T follicular helper cell (primary cell): ENCODE data around the gene UNG.

Source experiments
- DNase-seq: peaks from one replicate; pipeline ENCODE4 v3.0.0-alpha.2; 2020; ENCODE audit warnings: low read depth

Gene UNG

GRCh38 chr12:109089683-109090082 is 7.7 kb upstream of the UNG start:
- DNase-seq = no peak

DNA sequence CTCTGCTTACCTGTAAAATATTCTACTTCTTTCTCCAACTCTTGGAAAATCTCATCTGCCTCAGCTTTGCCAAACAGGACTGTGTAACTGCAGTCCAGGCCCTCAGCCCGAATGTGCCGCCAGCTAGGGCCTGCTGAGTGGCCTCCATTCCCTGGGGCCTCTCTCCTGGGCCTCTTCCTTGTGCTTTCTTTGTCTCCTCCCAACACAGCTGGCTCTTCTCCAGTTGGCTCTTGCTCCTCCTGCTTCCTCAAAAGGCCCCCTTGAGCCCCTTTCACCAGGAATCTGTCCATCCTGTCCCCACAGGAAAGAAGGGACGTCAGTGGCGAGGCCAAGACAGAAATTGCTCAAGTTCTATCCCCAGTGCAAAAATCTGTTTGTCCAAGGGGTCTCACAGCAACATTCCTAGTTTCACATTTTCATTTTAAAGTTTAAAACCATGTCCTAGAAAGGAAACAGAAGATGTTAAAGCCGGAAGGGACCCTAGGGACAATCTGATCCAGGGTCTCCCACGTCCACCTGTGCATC is 4.8 kb upstream of the UNG start:
- no peak for DNase-seq

GRCh38 chr12:109093022-109093918 is 4.1 kb upstream of the UNG start, which contains the start of gene ALKBH2:
ALKBH2 (minus strand) TSS chr12:109093472; CDS start chr12:109092786, 686 bp downstream.
- peak; percentile 94 for DNase-seq

DNA sequence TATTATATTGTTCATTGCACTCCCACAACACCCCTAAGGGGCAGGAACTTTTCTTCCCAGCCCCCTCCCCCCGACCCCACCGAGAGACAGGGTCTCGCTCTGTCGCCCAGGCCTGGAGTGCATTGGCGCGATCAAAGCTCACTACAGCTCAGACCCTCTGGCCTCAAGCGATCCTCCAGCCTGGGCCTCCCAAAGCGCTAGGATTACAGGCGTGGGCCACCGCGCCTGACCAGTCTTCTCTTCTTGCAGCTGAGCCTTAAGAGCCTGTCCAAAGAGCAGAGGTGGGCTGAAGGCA is 310 bp upstream of the UNG start:
- DNase-seq = no peak

DNA sequence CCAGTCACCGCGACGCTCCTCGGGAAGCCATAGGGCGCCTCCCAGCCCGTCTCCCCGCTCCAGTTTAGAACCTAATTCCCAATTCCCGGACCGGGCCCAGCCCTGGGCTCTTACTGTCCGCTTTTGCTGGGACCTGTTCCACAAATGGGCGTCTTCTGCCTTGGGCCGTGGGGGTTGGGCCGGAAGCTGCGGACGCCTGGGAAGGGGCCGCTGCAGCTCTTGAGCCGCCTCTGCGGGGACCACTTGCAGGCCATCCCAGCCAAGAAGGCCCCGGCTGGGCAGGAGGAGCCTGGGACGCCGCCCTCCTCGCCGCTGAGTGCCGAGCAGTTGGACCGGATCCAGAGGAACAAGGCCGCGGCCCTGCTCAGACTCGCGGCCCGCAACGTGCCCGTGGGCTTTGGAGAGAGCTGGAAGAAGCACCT is 797 bp downstream of the UNG start:
- DNase-seq = peak; percentile 12

DNA sequence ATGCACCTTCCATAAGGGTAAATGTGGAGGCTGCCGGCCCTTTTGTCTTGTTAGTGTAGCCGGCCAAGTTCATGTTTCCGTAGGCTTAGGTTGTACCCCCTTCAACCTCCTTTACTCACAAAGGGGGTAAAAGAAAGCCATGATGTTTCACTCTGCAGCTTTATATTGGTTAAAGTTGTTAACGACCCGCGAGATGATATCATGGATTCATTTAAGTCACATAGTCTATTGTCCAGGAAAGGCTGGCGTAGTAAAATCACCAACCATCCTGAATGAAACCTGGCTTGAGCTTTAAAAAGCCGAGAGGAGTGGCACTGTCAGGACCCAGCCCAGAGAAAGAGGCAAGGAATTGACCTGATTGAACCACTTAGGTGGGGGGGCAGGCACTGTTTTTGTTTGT is 1.3 kb downstream of the UNG start:
- no peak for DNase-seq

DNA sequence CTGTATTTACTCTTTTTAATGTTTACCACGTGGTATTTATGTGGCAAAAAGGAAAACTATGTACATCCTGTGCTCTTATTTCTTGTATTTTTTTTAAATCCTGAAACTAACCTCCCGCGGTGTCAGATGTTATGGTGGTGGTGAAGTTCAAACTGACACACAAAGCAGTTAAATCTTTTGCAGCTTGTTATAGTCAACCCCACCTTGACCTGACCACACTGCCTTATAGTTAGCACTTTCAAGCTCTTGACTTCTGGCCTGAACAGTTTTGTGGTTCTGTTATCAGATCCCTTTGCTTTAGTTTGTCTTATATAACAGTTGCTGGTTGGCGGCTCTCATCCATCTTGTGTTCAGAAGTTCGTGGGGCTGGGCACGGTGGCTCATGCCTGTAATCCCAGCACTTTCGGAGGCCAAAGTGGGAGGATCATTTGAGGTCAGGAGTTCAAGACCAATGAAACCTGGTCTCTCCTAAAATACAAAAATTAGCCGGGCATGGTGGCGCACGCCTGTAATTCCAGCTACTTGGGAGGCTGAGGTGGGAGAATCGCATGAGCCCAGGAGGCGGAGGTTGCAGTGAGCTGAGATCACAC is 2.1 kb downstream of the UNG start:
- DNase-seq = no peak

DNA sequence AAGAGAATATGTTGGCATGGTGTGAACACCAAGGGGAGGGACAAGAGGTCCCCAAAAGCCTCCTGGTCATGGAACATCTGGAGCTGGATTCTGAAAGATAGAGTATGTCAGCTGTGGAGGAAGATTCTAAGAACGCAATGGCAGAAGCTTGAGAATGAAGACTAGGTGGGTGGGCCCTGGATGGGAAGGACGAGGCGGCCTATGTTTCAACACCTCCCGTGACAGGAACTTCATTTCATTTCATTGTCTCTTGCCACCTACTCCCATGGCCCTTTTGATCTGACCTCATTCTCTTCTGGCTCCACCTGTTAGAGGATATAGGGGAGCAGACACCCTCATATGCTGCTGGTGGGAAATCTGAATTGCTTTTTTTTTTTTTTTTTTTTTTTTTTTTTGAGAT is 3.3 kb downstream of the UNG start:
- no peak for DNase-seq

- DNase-seq = no peak
These were observed 5.1 kb downstream of the UNG start for GRCh38 chr12:109102491-109102890.

DNA sequence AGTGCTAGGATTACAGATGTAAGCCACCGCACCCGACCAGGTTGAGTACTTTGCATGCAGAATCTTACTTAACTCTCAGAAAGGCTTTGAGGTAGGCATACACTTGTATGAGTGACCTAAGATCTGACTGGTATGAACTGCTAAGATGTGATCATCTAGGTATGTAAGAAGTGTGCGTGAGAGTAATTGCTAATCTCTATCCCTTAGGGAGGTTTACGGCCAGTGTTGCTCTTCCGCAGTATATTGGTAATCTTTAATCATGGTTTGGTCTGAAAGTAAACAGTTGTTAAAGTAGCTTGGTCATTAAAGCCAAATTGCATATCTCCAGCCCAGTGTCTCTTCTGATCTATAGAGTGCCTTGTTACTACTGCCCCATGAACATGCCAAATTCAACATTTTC is 7.8 kb downstream of the UNG start:
- no peak for DNase-seq

- DNase-seq = no peak
These were observed 12.5 kb downstream of the UNG start for GRCh38 chr12:109109746-109110350.

GRCh38 chr12:109110988-109111495 is 13.6 kb downstream of the UNG start:
- peak; percentile 17 for DNase-seq

DNA sequence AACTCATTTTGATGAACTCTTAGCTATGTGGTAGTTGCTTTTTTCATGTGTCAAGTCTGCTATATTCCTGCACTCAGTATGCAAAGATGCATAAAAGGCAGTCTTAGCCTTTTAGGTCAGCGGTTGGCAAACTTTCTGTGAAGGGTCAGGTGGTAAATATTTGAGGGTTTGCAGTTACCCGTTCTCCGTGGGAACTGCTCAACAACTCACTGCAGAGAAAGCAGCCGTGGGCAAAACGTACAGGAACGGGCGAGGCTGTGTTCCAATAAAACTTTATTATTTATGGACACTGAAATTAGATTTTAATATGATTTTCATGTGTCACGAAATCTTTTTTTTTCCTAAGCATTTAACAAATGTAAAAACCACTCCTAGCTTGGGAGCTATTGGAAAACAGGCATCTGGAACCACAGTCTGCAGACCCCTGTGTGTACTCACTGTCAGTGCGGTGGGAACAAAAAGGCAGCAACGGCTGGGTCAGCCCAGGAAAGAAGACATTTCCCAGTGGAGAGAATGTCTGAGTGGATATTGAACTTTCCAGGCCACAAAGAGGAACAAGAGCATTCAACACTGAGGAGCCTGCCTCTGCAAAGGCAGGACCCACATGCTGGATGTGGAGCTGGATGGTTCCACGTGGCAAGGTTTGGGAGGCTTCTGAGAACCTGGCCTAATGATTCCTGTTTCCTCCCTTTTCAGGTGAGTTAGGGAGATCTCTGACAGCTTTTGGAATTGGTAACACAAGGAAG is 15.5 kb downstream of the UNG start:
- DNase-seq = no peak

DNA sequence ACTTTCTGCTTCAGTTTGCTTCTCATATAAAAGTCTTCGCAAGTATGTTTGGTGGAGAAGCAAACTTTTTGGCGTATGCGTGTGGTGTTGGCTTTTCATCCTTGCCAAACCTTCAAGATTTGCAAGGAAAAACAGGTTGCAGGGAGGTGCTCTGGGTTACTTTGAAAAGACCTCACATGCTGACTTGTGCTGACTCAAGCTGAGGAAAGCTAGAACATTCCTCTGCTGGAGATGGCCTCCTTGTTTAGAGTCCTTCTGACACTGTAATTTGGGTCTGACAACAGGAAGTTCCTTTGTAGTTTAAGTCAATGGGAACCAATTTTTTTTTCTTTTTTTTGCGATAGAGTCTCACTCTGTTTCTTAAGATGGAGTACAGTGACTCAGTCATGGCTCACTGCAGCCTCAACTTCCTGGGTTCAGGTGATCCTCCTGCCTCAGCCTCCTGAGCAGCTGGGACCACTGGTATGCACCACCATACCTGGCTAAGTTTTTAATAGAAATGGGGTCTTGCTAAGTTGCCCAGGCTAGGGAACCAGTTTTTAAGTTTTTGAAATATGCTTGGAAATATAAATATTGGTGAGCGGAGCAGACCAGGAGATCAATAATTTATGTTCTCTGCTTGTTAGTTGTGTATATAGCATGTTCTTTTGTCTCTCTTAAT is 16.4 kb downstream of the UNG start:
- no peak for DNase-seq

DNA sequence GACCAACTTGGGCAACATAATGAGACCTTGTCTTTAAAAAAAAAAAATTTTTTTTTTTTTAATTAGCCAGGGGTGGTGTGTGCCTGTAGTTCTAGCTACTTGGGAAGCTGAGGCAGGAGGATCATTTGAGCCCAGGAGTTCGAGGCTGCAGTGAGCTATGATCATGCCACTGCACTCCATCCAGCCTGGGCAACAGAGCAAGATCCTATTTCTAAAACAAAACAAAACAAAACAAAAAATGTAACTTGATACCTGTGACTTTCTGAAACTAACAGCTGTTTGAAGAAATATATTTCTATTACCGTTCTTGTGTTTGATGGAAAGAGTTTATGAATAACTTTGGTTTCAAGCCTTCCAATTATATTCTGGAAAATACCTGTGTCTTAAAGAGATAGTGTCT is 17.2 kb downstream of the UNG start:
- DNase-seq = no peak

DNA sequence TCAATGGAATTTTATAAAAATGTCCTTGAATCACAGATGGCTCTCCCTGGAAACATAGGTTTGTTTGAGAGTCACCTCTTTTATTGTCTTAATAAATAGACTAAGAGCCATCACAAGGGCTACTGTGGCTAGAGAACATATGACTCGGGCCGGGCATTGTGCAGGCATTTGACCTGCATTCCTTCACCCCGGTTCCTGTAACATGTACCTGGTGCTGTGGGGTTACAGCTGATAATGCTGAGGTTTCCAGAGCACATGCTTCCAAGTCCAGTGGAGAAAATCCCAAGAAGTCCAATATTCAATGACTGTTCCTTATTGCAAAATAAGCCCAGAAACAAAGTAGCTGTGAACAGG is 18.0 kb downstream of the UNG start:
- no peak for DNase-seq

- no peak for DNase-seq
These were observed 18.6 kb downstream of the UNG start, which contains the start of gene ACACB for GRCh38 chr12:109115758-109116610. ACACB (plus strand) TSS chr12:109116587; CDS start chr12:109139406, 22,819 bp downstream.

- DNase-seq = no peak
These were observed 19.2 kb downstream of the UNG start for GRCh38 chr12:109116611-109116949.

DNA sequence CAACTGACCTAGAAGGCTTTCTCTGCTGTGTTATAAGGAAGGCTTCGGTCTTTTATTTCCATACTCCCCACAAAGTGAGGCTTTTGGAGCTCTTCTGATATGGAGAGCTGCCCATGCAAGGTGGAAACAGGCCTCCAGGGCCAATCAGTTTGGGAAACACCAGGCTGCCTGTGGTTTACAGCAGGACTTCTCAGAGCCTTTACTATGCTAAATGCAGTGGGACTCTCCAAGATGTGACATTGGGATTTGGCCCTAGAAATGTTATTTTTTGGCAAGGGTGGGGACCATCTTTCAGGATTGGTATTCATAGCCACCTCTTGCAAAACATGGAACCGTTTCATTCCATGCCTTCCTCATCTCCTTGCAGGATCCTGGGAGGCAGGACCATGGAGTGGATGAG is 22.7 kb downstream of the UNG start:
- no peak for DNase-seq

GRCh38 chr12:109120557-109120956 is 23.2 kb downstream of the UNG start:
- DNase-seq = no peak
